ENCODE measurements around the gene MATK.

The MATK gene

DNA sequence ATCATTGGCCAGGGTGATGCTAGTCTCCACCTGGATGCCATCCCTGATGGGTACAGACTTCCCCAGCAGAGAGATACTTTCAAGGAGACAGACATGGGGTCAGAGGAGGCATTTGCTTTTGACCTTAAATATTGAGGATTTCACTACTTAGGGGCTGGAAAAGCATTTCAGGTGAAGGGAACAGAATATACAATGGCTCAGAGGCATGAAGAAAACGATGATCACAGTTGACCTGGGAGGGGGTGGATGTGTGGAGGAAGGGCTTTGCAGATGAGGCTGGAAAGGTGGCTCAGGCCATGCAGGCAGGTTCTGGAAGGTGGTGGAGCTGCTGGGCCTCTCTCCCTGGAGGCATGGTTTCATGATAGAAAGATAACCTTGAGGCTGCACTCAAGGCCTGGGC lies 3.9 kb downstream of the MATK start:
- DNase-seq (ENCODE audit: low read depth), result no peak
- TF ChIP-seq, protein P1, sequence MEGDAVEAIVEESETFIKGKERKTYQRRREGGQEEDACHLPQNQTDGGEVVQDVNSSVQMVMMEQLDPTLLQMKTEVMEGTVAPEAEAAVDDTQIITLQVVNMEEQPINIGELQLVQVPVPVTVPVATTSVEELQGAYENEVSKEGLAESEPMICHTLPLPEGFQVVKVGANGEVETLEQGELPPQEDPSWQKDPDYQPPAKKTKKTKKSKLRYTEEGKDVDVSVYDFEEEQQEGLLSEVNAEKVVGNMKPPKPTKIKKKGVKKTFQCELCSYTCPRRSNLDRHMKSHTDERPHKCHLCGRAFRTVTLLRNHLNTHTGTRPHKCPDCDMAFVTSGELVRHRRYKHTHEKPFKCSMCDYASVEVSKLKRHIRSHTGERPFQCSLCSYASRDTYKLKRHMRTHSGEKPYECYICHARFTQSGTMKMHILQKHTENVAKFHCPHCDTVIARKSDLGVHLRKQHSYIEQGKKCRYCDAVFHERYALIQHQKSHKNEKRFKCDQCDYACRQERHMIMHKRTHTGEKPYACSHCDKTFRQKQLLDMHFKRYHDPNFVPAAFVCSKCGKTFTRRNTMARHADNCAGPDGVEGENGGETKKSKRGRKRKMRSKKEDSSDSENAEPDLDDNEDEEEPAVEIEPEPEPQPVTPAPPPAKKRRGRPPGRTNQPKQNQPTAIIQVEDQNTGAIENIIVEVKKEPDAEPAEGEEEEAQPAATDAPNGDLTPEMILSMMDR (IDR thresholded peaks at IDR 0.05; ENCODE audit: low read length, missing control alignments), result no peak
- no peak overlapping the region for H3K4me3 ChIP-seq (replicated peaks; ENCODE audit: low read depth, low read length)

DNA sequence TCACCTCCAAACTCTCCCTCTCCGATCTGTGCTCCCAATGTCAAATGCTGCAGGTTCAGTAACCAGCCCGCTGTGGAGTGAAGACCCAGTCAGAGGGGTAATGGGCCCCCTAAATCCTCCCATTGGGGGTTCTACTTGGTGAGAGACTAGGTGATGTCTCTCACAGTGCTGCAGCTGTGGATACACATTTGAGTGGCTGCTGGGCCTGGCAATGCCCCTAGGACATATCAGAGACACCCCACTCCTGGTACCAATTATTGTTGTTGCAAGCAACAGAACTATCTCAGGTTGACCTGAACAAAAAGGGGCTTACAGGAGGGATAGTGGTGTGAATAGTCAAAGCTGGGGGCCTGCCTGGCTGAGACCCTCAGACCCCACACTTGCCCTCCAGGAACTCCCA lies 4.6 kb downstream of the MATK start:
- DNase-seq (ENCODE audit: low read depth), result no peak
- TF ChIP-seq, protein P1 (IDR thresholded peaks at IDR 0.05; ENCODE audit: low read length, missing control alignments), result no peak
- H3K4me3 ChIP-seq (replicated peaks; ENCODE audit: low read depth, low read length), result no peak overlapping the region

DNA sequence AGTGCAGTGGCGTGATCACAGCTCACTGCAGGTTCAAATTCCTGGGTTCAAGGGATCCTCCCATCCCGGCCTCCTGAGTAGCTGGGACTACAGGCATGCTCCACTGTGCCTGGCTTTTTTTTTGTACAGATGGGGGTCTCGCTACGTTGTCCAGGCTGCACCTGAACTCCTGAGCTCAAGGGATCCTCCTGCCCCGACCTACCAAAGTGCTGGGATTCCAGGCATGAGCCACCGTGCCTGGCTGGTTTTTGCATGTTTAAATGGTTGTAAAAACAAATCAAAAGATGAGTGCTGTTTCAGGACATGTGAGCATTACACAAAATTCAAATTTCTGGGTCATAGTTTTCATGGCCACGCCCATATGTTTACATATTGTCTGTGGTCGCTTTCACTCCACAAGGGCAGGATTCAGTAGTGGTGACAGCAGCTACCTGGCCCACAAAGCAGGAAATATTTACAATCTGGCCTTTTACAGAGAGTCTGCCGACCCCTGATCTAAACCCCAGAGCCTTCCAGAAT lies 5.3 kb downstream of the MATK start:
- no peak overlapping the region for H3K4me3 ChIP-seq (replicated peaks; ENCODE audit: low read depth, low read length)
- no peak for DNase-seq (ENCODE audit: low read depth)
- TF ChIP-seq, protein P1 (IDR thresholded peaks at IDR 0.05; ENCODE audit: low read length, missing control alignments), result no peak

DNA sequence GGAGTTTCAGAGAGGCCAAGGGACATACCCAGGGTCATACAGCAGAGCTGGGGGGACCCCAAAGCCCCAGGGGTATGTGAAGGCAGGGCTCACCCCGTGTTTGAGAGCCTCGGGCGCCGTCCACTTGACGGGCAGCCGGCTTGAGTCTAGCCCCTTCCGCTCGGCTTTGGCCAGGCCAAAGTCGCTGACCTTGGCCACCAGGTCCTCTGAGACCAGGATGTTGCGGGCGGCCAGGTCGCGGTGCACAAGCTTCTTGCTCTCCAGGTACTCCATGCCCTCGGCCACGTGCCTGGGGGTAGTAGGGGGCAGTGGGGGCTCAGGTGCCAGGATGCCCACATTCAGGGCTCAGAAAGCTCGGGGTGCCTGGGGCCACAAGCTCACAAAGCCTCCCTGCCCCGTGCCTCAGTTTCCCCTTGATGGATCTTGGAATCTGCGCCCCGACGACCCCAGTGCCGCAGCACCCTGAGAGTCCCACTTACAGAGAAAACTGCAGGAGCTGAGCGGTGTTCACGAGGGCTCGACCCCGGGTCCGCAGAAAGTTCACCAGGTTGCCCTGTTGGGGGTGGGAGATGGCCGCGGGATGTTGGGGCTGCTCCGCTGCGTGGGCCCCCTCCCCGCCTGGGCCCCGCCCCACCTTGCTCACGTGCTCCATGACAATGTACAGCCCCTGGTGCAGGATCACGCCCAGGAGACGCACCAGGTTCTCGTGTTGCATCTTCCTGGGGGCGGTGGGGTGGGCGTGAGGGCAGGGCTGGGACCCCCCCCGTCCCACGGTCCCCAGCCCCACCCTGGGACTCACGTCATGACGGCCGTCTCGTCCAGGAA lies 7.1 kb downstream of the MATK start:
- no peak for DNase-seq (ENCODE audit: low read depth)
- TF ChIP-seq, protein P1 (IDR thresholded peaks at IDR 0.05; ENCODE audit: low read length, missing control alignments), result no peak
- H3K4me3 ChIP-seq (replicated peaks; ENCODE audit: low read depth, low read length), result no peak overlapping the region

DNA sequence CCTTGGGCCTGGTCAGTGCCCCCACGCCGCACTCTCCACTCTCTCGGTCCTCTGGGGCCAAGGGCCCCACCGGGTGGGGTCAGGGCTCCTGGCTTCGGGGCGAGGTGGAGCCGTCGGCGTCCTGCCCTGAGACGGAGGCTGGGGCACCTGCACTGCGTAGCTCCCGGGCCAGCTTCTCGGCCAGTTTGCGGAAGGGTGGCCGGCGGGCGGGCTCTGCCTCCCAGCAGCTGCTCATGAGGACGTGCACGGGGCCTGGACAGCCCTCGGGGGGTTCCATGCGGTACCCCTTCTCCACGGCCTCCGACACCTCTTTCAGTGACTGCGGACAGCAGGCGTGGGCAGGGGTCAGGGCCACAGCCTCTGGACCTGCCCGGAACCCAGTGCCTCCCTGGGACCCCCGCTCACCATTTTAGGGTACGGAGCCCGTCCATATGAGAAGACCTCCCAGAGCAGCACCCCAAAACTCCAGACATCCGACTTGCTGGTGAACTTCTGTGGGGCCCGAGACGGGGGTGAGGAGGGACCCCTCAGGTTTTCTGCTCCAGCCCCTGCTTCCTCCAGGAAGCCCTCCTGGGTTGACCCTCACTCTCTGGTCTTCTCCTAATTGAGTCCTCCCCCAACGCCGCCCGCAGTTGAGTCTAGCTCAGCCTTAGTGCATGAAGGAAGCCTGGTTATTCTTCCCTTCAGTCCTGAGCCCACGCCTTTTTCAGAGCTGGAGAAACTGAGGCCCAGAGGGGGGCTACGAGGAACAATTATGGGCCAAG lies 7.9 kb downstream of the MATK start:
- TF ChIP-seq, protein P1 (IDR thresholded peaks at IDR 0.05; ENCODE audit: low read length, missing control alignments), result no peak
- DNase-seq (ENCODE audit: low read depth), result no peak
- no peak overlapping the region for H3K4me3 ChIP-seq (replicated peaks; ENCODE audit: low read depth, low read length)

DNA sequence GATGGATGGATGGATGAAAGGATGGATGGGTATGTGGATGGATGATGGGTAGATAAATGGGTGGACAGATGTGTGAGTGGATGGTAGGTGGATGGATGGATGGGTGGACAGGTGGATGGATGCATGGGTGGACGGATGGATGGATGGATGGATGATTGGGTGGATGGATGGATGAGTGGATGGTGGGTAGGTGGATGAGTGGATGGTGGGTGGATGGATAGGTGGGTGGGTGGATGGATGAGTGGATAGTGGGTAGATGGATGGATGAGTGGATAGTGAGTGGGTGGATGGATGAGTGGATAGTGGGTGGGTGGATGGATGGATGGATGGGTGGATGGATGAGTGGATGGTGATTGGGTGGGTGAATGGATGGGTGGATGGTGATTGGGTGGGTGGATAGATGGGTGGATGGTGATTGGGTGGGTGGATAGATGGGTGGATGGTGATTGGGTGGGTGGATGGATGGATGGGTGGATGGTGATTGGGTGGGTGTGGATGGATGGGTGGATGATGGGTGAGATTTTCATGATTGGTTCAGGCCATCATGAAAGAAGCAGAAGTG lies 9.6 kb downstream of the MATK start:
- H3K4me3 ChIP-seq (replicated peaks; ENCODE audit: low read depth, low read length), result no peak overlapping the region
- TF ChIP-seq, protein P1 (IDR thresholded peaks at IDR 0.05; ENCODE audit: low read length, missing control alignments), result no peak
- DNase-seq (ENCODE audit: low read depth), result no peak

Measured in fibroblast of pulmonary artery (primary cell).